ENCODE measurements around the gene ARHGEF11.

GRCh38 chr1:156920233-156921052, 125.1 kb downstream of the ARHGEF11 start, which contains the start of gene LRRC71:
- TF ChIP-seq, protein P1, sequence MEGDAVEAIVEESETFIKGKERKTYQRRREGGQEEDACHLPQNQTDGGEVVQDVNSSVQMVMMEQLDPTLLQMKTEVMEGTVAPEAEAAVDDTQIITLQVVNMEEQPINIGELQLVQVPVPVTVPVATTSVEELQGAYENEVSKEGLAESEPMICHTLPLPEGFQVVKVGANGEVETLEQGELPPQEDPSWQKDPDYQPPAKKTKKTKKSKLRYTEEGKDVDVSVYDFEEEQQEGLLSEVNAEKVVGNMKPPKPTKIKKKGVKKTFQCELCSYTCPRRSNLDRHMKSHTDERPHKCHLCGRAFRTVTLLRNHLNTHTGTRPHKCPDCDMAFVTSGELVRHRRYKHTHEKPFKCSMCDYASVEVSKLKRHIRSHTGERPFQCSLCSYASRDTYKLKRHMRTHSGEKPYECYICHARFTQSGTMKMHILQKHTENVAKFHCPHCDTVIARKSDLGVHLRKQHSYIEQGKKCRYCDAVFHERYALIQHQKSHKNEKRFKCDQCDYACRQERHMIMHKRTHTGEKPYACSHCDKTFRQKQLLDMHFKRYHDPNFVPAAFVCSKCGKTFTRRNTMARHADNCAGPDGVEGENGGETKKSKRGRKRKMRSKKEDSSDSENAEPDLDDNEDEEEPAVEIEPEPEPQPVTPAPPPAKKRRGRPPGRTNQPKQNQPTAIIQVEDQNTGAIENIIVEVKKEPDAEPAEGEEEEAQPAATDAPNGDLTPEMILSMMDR (IDR thresholded peaks at IDR 0.05; ENCODE audit: low read depth, low read length, poor library complexity, severe bottlenecking), result peak; percentile 72
- no peak for TF ChIP-seq EZH2phosphoT487 (IDR thresholded peaks at IDR 0.05; ENCODE audit: borderline replicate concordance, low read length)

Data from DOHH2 (cell line).